SU-DHL-6 (cell line): ENCODE measurements around the gene HMMR.

Source experiments
- CTCF ChIP-seq: fragments of 200-600 bp; sonication (generic); IDR thresholded peaks from one replicate; pipeline ENCODE4 v1.5.1; 2017; ENCODE audit warnings: antibody characterized with exemption, mild to moderate bottlenecking, low read length, moderate library complexity; ENCODE audit not compliant: insufficient read depth, poor library complexity, severe bottlenecking
- EZH2phosphoT487 ChIP-seq: fragments of 200-600 bp; sonication (generic), shearing (Covaris generic); conservative IDR thresholded peaks from 2 replicates; pipeline ENCODE4 v1.6.1; 2018; ENCODE audit warnings: mild to moderate bottlenecking, antibody characterized with exemption, low read length, moderate library complexity, mixed read lengths

- no peak for TF ChIP-seq CTCF
- TF ChIP-seq EZH2phosphoT487 = no peak
Measured at GRCh38 chr5:163436515-163436914, 23.9 kb upstream of the HMMR start.
